IPS-18a (cell line): Measurements from ENCODE around the gene IL32.
A peak's percentile ranks its signal among the peaks of the same experiment; 100 is the strongest.

Experiments used
- H3K27ac ChIP-seq: one replicate; pipeline ENCODE4 v1.5.1; 2013; ENCODE audit warnings: low read length
- H3K27me3 ChIP-seq: one replicate; pipeline ENCODE4 v1.6.1; 2013; ENCODE audit warnings: mild to moderate bottlenecking, low read length; ENCODE audit not compliant: control insufficient read depth, insufficient read depth
- H3K36me3 ChIP-seq: one replicate; pipeline ENCODE4 v1.6.1; 2013; ENCODE audit warnings: low read depth, low read length; ENCODE audit not compliant: control insufficient read depth
- H3K4me1 ChIP-seq: one replicate; pipeline ENCODE4 v1.6.1; 2013; ENCODE audit warnings: low read depth, low read length; ENCODE audit not compliant: control insufficient read depth
- H3K4me3 ChIP-seq: one replicate; pipeline ENCODE4 v1.5.1; 2013; ENCODE audit warnings: low read length
- H3K9ac ChIP-seq: one replicate; pipeline ENCODE4 v1.6.1; 2013; ENCODE audit warnings: mild to moderate bottlenecking, low read length, moderate library complexity
- H3K9me3 ChIP-seq: one replicate; pipeline ENCODE4 v1.6.1; 2013; ENCODE audit warnings: low read depth, low read length; ENCODE audit not compliant: control insufficient read depth

Gene IL32

DNA sequence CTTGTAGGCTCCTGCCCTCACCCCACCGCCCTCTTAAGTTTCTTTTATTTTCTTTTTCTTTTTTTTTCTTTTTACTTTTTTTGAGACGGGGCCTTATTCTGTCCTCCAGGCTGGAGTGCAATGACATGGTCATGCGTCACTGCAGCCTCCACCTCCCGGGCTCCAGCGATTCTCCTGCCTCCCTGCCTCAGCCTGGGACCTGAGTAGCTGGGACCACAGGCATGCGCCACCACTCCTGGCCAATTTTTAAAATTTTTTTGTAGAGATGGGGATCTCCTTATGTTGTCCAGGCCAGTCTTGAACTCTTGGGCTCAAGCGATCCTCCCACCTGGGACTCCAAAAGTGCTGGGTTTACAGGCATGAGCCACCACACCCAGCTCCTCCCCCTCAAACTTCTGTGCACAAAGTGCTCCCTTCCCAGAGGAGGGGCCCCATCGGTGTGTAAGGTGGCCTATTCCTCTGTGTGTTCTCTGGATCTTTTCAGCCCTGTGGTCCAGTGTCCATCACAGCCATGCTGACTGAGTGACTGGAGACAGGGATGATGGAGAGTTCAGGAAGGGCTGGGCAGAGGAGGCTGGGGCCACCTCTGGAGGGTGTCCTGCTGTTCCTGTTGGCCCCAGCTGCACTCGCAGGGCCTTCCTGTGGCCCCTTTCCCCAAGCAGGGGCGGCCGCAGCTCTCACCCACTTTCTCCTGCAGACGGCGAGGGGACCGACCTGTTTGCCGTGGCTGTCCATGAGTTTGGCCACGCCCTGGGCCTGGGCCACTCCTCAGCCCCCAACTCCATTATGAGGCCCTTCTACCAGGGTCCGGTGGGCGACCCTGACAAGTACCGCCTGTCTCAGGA, 8.9 kb upstream of the IL32 start:
- H3K27ac ChIP-seq = no peak overlapping the region
- no peaks in the 10 kb centered on the region for H3K36me3 ChIP-seq
- peaks cover 4% of the 10 kb centered on the region for H3K4me1 ChIP-seq
- no peaks in the 10 kb centered on the region for H3K9me3 ChIP-seq
- no peak overlapping the region for H3K4me3 ChIP-seq
- no peak overlapping the region for H3K9ac ChIP-seq
- H3K27me3 ChIP-seq = peaks cover 8% of the 10 kb centered on the region

GRCh38 chr16:3057181-3058138, 8.0 kb upstream of the IL32 start:
- no peak overlapping the region for H3K27ac ChIP-seq
- no peak overlapping the region for H3K9ac ChIP-seq
- H3K9me3 ChIP-seq = no peaks in the 10 kb centered on the region
- peaks cover 8% of the 10 kb centered on the region for H3K27me3 ChIP-seq
- H3K36me3 ChIP-seq = no peaks in the 10 kb centered on the region
- H3K4me3 ChIP-seq = peak overlapping the region; percentile 69
- peaks cover 4% of the 10 kb centered on the region for H3K4me1 ChIP-seq

DNA sequence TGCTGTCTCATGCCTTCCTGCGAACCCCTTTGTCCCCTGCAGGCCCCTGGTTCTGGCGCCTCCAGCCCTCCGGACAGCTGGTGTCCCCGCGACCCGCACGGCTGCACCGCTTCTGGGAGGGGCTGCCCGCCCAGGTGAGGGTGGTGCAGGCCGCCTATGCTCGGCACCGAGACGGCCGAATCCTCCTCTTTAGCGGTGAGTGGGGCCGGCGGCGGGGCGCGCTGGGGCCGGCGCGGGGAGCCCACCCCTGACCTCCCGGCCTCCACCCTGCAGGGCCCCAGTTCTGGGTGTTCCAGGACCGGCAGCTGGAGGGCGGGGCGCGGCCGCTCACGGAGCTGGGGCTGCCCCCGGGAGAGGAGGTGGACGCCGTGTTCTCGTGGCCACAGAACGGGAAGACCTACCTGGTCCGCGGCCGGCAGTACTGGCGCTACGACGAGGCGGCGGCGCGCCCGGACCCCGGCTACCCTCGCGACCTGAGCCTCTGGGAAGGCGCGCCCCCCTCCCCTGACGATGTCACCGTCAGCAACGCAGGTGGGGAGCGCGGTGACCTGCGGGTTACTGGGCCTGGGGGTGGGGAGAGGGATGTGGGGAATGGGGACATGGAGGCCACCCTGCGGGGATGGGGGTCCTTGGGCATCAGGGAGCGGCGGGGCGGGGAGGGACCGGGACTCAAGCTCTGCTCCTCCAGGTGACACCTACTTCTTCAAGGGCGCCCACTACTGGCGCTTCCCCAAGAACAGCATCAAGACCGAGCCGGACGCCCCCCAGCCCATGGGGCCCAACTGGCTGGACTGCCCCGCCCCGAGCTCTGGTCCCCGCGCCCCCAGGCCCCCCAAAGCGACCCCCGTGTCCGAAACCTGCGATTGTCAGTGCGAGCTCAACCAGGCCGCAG, 7.1 kb upstream of the IL32 start:
- Histone ChIP-seq H3K4me1 (peaks cover 4% of the 10 kb centered on the region), H3K9me3 (no peaks in the 10 kb centered on the region), H3K27me3 (peaks cover 8% of the 10 kb centered on the region), H3K27ac (no peak overlapping the region), H3K9ac (peak overlapping the region; percentile 54), H3K36me3 (no peaks in the 10 kb centered on the region), H3K4me3 (peak overlapping the region; percentile 69)

DNA sequence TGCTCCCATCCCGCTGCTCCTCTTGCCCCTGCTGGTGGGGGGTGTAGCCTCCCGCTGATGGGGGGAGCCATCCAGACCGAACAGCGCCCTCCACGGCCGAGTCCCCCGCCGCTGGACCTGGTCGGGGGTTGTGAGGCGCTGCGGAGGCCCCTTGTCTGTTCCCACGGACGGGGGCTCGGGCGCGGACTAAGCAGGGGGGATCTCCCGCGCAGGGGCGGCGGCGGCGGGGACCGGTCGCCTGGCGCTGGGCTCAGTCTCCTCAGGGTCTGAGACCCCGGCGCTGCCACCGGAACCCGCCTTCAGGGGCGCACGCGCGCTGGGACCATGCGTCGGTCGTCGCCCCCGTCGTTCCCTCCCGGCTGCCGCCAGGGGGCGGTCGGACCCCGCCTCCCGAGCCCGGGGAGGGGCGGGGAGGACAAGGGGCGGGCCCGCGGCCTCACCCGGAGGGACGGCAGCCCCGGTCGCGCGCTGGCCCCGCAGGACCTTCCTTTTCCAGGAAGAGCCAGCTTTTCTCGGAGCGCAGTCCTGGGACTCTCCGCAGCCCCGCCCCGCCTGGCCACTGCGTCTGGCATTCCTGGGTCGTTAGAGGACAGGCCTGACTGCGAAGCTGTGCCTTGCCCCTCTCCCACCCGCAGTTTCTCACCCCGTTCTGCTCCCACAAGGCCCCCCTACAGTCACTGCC, 6.3 kb upstream of the IL32 start:
- Histone ChIP-seq H3K9ac (peak overlapping the region; percentile 54), H3K36me3 (no peaks in the 10 kb centered on the region), H3K4me1 (peaks cover 9% of the 10 kb centered on the region), H3K9me3 (no peaks in the 10 kb centered on the region), H3K4me3 (peak overlapping the region; percentile 69), H3K27ac (no peak overlapping the region), H3K27me3 (peaks cover 8% of the 10 kb centered on the region)

DNA sequence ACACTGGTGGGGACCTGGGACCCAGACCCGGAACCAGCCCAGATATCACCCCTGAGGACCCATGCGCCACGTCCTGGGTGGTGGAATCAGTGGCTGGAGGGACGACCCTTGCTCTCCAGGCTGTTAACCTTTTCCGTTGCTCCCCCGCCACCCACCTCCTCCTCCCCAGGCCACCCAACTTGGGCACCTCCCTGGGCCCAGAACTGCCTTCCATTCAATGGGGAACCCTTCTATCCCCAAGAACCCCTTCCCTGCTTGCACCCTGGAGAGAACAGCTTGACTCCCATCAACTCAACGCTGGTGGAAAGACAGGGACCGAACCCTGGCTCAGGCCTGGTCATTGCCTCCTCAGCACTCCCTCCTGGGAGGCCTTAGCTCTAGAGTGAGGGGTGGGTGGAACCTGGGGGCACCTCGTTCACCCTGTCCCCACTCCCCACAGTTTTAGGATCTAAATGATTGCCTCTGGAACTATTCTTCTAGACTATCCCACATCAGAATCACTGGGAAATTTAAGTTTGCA, 5.7 kb upstream of the IL32 start:
- Histone ChIP-seq H3K36me3 (no peaks in the 10 kb centered on the region), H3K4me3 (peak overlapping the region; percentile 53), H3K4me1 (peaks cover 9% of the 10 kb centered on the region), H3K27ac (no peak overlapping the region), H3K9me3 (no peaks in the 10 kb centered on the region), H3K9ac (no peak overlapping the region), H3K27me3 (peaks cover 8% of the 10 kb centered on the region)

GRCh38 chr16:3060339-3061127, 4.9 kb upstream of the IL32 start:
- H3K4me3 ChIP-seq = no peak overlapping the region
- no peak overlapping the region for H3K27ac ChIP-seq
- no peaks in the 10 kb centered on the region for H3K36me3 ChIP-seq
- no peaks in the 10 kb centered on the region for H3K9me3 ChIP-seq
- H3K4me1 ChIP-seq = peaks cover 7% of the 10 kb centered on the region
- peaks cover 8% of the 10 kb centered on the region for H3K27me3 ChIP-seq
- H3K9ac ChIP-seq = no peak overlapping the region

GRCh38 chr16:3062553-3062952, 2.9 kb upstream of the IL32 start:
- Histone ChIP-seq H3K27me3 (peaks cover 6% of the 10 kb centered on the region), H3K9me3 (no peaks in the 10 kb centered on the region), H3K27ac (no peak overlapping the region), H3K36me3 (no peaks in the 10 kb centered on the region), H3K9ac (no peak overlapping the region), H3K4me3 (no peak overlapping the region), H3K4me1 (peaks cover 5% of the 10 kb centered on the region)

DNA sequence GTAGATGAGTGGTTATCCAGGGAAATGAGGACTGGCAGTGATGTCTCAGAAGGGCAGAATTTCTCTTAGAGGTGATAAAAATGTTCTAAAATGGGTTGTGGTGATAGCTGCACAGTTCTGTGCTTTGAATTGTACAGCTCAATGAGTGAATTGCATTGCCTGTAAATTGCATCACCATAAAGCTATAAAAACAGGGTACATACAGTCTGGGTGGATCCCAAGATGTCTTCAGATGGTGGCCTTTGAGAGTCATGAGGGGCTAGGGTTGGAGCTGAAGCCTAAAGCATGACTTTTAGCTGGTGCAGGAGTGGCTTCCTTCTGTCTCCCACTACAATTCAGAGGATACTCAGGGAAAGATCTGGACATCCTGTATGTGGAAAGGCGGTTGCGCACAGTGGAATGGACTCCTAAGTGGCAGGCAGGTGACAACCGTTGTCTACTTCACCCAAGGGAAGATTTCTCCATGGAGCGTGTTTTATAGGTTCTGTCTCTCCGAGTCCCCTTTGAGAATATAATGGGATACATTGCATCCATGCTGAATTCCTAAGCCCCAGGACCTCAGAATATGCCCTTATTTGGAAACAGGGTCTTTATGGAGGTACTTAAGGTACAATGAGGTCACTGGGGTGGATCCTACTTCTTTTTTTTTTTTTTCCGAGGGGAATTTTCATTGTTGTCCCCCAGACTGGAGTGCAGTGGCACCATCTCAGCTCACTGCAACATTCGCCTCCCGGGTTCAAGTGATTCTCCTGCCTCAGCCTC, 1.6 kb upstream of the IL32 start:
- H3K27me3 ChIP-seq = no peaks in the 10 kb centered on the region
- no peak overlapping the region for H3K4me3 ChIP-seq
- no peak overlapping the region for H3K9ac ChIP-seq
- H3K9me3 ChIP-seq = no peaks in the 10 kb centered on the region
- H3K36me3 ChIP-seq = no peaks in the 10 kb centered on the region
- peaks cover 5% of the 10 kb centered on the region for H3K4me1 ChIP-seq
- H3K27ac ChIP-seq = no peak overlapping the region

GRCh38 chr16:3065742-3066439, 451 bp downstream of the IL32 start:
- Histone ChIP-seq H3K9me3 (no peaks in the 10 kb centered on the region), H3K9ac (no peak overlapping the region), H3K27ac (no peak overlapping the region), H3K4me3 (no peak overlapping the region), H3K36me3 (no peaks in the 10 kb centered on the region), H3K27me3 (no peaks in the 10 kb centered on the region), H3K4me1 (peaks cover 5% of the 10 kb centered on the region)
